ENCODE results near the gene TGFBRAP1.

Gene TGFBRAP1

DNA sequence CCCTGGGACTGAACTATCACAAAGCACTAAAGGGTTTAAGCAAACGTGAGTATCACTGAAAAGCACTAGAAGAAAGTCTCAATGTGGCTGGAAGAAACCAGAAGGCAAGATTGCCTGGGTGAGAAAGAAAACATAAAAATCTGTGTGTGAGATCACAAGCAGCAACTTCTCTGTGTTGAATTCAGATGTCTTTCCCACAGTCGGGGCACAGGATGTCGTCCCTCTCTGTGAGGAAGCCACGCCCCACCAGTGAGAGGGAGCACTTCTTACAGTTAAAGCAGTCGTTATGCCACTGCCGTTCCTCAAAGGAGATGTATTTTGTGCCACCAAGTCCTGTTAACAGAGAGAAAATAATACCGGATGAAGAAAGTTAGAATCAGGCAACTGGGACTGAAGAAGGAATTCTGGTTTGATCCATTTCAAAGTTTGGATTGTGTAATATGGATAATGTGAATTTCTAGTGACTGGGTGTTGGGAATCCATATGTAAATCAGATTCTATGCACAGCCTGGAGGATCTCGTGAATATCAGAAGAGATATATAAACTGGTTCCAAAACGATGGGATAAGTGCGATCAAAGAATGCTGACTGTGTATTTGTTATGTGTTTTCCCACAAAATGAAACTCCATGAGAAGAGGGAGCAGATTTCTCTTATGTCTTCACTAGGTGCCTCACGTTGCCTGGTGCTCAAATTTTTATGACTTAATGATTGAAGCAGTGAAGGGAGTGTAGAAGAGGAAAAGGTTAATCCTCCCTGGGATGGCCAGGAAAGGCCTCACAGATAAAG, 31.8 kb upstream of the TGFBRAP1 start:
- H2AK5ac ChIP-seq (ENCODE audit: low read length, severe bottlenecking): no peak overlapping the region
- peaks cover 53 to 92% of the 10 kb centered on the region in 2 experiments for H3K36me3 ChIP-seq (ENCODE audit: control insufficient read depth in 1 of 2, insufficient read depth in 2 of 2, low read depth in 1 of 2, low read length in 2 of 2)
- H3K4ac ChIP-seq (ENCODE audit: low read depth in 1 of 2, low read length in 2 of 2): no peak overlapping the region
- no peak overlapping the region for H2BK12ac ChIP-seq (ENCODE audit: low read length in 2 of 2)
- H3K9me3 ChIP-seq (ENCODE audit: control insufficient read depth, low read length): no peaks in the 10 kb centered on the region
- H3K23ac ChIP-seq (ENCODE audit: low read length in 2 of 2): no peak overlapping the region
- no peak overlapping the region for H2AFZ ChIP-seq (ENCODE audit: low read depth, low read length)
- H2BK5ac ChIP-seq (ENCODE audit: low read depth, low read length, poor library complexity, severe bottlenecking): no peak overlapping the region
- H3K18ac ChIP-seq (ENCODE audit: low read depth in 1 of 2, low read length in 2 of 2): no peak overlapping the region
- no peaks in the 10 kb centered on the region for H3K27me3 ChIP-seq (ENCODE audit: control insufficient read depth in 1 of 2, insufficient read depth in 1 of 2, low read length in 2 of 2)
- DNase-seq: no peak
- H3K4me1 ChIP-seq (ENCODE audit: control insufficient read depth, insufficient read depth, low read depth, low read length): peaks cover 8% of the 10 kb centered on the region
- no peak overlapping the region for H3K9ac ChIP-seq (ENCODE audit: low read length)
- peaks cover 8% of the 10 kb centered on the region for H3K79me1 ChIP-seq (replicated peaks; ENCODE audit: low read length, poor library complexity, severe bottlenecking)
- H4K91ac ChIP-seq (ENCODE audit: low read length): no peak overlapping the region
- no peak overlapping the region for H4K8ac ChIP-seq (ENCODE audit: low read length)
- no peak overlapping the region for H3K27ac ChIP-seq (ENCODE audit: low read length, poor library complexity, severe bottlenecking)
- H2BK15ac ChIP-seq (ENCODE audit: low read depth, poor library complexity, severe bottlenecking): no peak overlapping the region
- H2BK120ac ChIP-seq (ENCODE audit: low read depth, low read length): no peak overlapping the region
- no peak overlapping the region for H3K14ac ChIP-seq (ENCODE audit: low read length in 2 of 2)
- no peak overlapping the region for H3K4me2 ChIP-seq (ENCODE audit: low read length, poor library complexity, severe bottlenecking)
- WGBS: 83% methylated on average over 11 of the region's 11 CpGs
- H3K4me3 ChIP-seq (ENCODE audit: insufficient read depth in 1 of 2, low read depth in 1 of 2, low read length in 2 of 2): no peak overlapping the region

DNA sequence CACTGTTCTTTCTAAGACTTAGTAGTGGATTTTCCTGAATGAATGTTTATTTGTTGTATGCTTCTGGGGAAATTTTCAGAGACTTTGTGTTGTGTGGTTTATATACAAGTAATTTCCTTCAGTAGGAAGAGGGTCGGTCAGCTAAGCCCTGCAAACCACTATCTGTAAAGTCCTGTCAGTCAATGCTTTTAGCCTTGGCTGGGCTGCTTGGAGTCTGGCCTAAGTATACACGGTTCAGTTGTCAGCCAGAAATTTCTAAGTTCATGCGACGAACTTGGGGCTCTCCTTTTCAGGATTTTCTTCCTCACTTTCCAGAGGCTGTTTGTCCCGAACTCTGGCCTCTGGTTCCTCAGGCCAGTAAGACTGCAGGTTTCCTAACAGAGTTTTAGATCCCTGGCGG, 29.1 kb upstream of the TGFBRAP1 start:
- Histone ChIP-seq H2BK5ac (ENCODE audit: low read depth, low read length, poor library complexity, severe bottlenecking) (no peak overlapping the region), H3K9me3 (ENCODE audit: control insufficient read depth, low read length) (no peaks in the 10 kb centered on the region), H3K9ac (ENCODE audit: low read length) (no peak overlapping the region), H3K18ac (ENCODE audit: low read depth in 1 of 2, low read length in 2 of 2) (no peak overlapping the region), H4K91ac (ENCODE audit: low read length) (no peak overlapping the region), H3K27me3 (ENCODE audit: control insufficient read depth in 1 of 2, insufficient read depth in 1 of 2, low read length in 2 of 2) (no peaks in the 10 kb centered on the region), H3K4ac (ENCODE audit: low read depth in 1 of 2, low read length in 2 of 2) (no peak overlapping the region), H3K4me1 (ENCODE audit: control insufficient read depth, insufficient read depth, low read depth, low read length) (peaks cover 8% of the 10 kb centered on the region), H3K14ac (ENCODE audit: low read length in 2 of 2) (no peak overlapping the region), H4K8ac (ENCODE audit: low read length) (no peak overlapping the region), H3K79me1 (replicated peaks; ENCODE audit: low read length, poor library complexity, severe bottlenecking) (peaks cover 8% of the 10 kb centered on the region), H3K4me2 (ENCODE audit: low read length, poor library complexity, severe bottlenecking) (no peak overlapping the region), H2BK120ac (ENCODE audit: low read depth, low read length) (no peak overlapping the region), H2AK5ac (ENCODE audit: low read length, severe bottlenecking) (no peak overlapping the region), H3K4me3 (ENCODE audit: insufficient read depth in 1 of 2, low read depth in 1 of 2, low read length in 2 of 2) (no peak overlapping the region), H3K23ac (ENCODE audit: low read length in 2 of 2) (no peak overlapping the region), H2BK12ac (ENCODE audit: low read length in 2 of 2) (no peak overlapping the region), H3K36me3 (ENCODE audit: control insufficient read depth in 1 of 2, insufficient read depth in 2 of 2, low read depth in 1 of 2, low read length in 2 of 2) (peaks cover 32 to 83% of the 10 kb centered on the region in 2 experiments), H2AFZ (ENCODE audit: low read depth, low read length) (no peak overlapping the region), H2BK15ac (ENCODE audit: low read depth, poor library complexity, severe bottlenecking) (no peak overlapping the region), H3K27ac (ENCODE audit: low read length, poor library complexity, severe bottlenecking) (no peak overlapping the region)
- no peak for DNase-seq
- WGBS: 98% methylated on average over 6 of the region's 6 CpGs

DNA sequence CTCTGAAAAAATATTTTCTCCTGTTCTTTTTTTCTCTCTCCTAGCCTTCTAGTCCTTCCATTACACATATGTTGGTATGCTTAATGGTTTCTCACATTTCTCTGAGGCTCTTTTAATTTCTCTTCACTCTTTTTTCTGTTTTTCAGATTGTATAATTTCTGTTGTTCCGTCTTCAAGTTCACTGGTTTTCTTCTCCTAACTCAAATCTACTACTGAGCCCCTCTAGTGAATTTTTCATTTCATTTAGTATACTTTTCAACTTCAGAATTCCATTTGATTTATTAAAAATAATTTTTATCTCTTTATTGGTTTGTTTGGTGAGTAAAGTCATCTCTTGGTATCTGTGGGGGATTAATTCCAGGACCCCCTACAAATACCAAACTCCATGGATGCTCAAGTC, 27.6 kb upstream of the TGFBRAP1 start:
- Histone ChIP-seq H2BK120ac (ENCODE audit: low read depth, low read length) (no peak overlapping the region), H3K23ac (ENCODE audit: low read length in 2 of 2) (no peak overlapping the region), H3K36me3 (ENCODE audit: control insufficient read depth in 1 of 2, insufficient read depth in 2 of 2, low read depth in 1 of 2, low read length in 2 of 2) (peaks cover 20 to 77% of the 10 kb centered on the region in 2 experiments), H3K4me1 (ENCODE audit: control insufficient read depth, insufficient read depth, low read depth, low read length) (peaks cover 3% of the 10 kb centered on the region), H3K14ac (ENCODE audit: low read length in 2 of 2) (no peak overlapping the region), H2AK5ac (ENCODE audit: low read length, severe bottlenecking) (no peak overlapping the region), H3K9ac (ENCODE audit: low read length) (no peak overlapping the region), H3K4ac (ENCODE audit: low read depth in 1 of 2, low read length in 2 of 2) (no peak overlapping the region), H2BK5ac (ENCODE audit: low read depth, low read length, poor library complexity, severe bottlenecking) (no peak overlapping the region), H3K9me3 (ENCODE audit: control insufficient read depth, low read length) (no peaks in the 10 kb centered on the region), H3K4me2 (ENCODE audit: low read length, poor library complexity, severe bottlenecking) (no peak overlapping the region), H3K4me3 (ENCODE audit: insufficient read depth in 1 of 2, low read depth in 1 of 2, low read length in 2 of 2) (no peak overlapping the region), H4K8ac (ENCODE audit: low read length) (no peak overlapping the region), H3K27ac (ENCODE audit: low read length, poor library complexity, severe bottlenecking) (no peak overlapping the region), H2BK12ac (ENCODE audit: low read length in 2 of 2) (no peak overlapping the region), H3K18ac (ENCODE audit: low read depth in 1 of 2, low read length in 2 of 2) (no peak overlapping the region), H2AFZ (ENCODE audit: low read depth, low read length) (no peak overlapping the region), H3K27me3 (ENCODE audit: control insufficient read depth in 1 of 2, insufficient read depth in 1 of 2, low read length in 2 of 2) (no peaks in the 10 kb centered on the region), H3K79me1 (replicated peaks; ENCODE audit: low read length, poor library complexity, severe bottlenecking) (peaks cover 4% of the 10 kb centered on the region), H2BK15ac (ENCODE audit: low read depth, poor library complexity, severe bottlenecking) (no peak overlapping the region), H4K91ac (ENCODE audit: low read length) (no peak overlapping the region)
- WGBS: 100% methylated on average over 1 of the region's 1 CpG
- no peak for DNase-seq

DNA sequence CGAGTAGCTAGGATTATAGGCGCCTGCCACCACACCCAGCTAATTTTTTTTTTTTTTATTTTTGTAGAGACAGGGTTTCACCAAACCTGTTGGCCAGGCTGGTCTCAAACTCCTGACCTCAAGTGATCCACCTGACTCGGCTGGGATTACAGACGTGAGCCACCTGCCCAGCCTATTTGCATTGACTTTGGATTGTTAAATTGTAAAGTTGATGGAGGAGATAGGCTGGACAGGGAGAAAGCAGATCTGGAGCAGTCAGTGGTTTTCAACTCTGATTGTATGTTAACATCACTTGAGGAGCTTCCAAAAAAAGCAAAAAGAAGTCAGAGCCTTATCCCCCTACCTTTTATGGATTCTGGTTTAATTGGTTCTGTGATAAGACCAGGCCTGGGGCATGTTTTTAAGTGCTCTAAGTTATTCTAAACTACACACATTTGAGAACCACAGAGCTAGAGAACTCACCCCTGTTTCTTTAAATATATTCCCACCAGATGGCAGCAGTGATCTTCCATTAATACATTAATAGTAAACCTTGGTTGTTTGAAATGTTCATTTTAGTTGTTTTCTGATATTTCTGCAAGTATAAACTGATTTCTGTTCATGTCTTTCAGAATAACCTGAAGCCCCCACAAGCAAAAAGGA, 15.3 kb upstream of the TGFBRAP1 start:
- DNase-seq: peak; percentile 63
- Histone ChIP-seq H3K4me2 (ENCODE audit: low read length, poor library complexity, severe bottlenecking) (no peak overlapping the region), H3K23ac (ENCODE audit: low read length in 2 of 2) (no peak overlapping the region), H3K4me3 (ENCODE audit: insufficient read depth in 1 of 2, low read depth in 1 of 2, low read length in 2 of 2) (no peak overlapping the region), H3K79me1 (replicated peaks; ENCODE audit: low read length, poor library complexity, severe bottlenecking) (peaks cover 12% of the 10 kb centered on the region), H2AFZ (ENCODE audit: low read depth, low read length) (no peak overlapping the region), H2AK5ac (ENCODE audit: low read length, severe bottlenecking) (no peak overlapping the region), H3K14ac (ENCODE audit: low read length in 2 of 2) (no peak overlapping the region), H2BK12ac (ENCODE audit: low read length in 2 of 2) (no peak overlapping the region), H3K9me3 (ENCODE audit: control insufficient read depth, low read length) (no peaks in the 10 kb centered on the region), H4K8ac (ENCODE audit: low read length) (no peak overlapping the region), H3K4me1 (ENCODE audit: control insufficient read depth, insufficient read depth, low read depth, low read length) (no peaks in the 10 kb centered on the region), H3K36me3 (ENCODE audit: control insufficient read depth in 1 of 2, insufficient read depth in 2 of 2, low read depth in 1 of 2, low read length in 2 of 2) (peaks cover 20 to 96% of the 10 kb centered on the region in 2 experiments), H3K27me3 (ENCODE audit: control insufficient read depth in 1 of 2, insufficient read depth in 1 of 2, low read length in 2 of 2) (no peaks in the 10 kb centered on the region), H3K9ac (ENCODE audit: low read length) (no peak overlapping the region), H2BK5ac (ENCODE audit: low read depth, low read length, poor library complexity, severe bottlenecking) (no peak overlapping the region), H3K18ac (ENCODE audit: low read depth in 1 of 2, low read length in 2 of 2) (no peak overlapping the region), H3K27ac (ENCODE audit: low read length, poor library complexity, severe bottlenecking) (no peak overlapping the region), H2BK15ac (ENCODE audit: low read depth, poor library complexity, severe bottlenecking) (no peak overlapping the region), H2BK120ac (ENCODE audit: low read depth, low read length) (no peak overlapping the region), H3K4ac (ENCODE audit: low read depth in 1 of 2, low read length in 2 of 2) (no peak overlapping the region), H4K91ac (ENCODE audit: low read length) (no peak overlapping the region)
- WGBS: 93% methylated on average over 2 of the region's 4 CpGs

All from mesenchymal stem cell (in vitro differentiated cells and primary cell).